SH-SY5Y (cell line): Measurements from ENCODE around the gene CSMD2.

ENCODE experiments used
- GATA2 ChIP-seq: IDR thresholded peaks from 2 replicates; pipeline ENCODE4 v1.6.1; 2011; ENCODE audit warnings: mild to moderate bottlenecking, low read depth, low read length
- GATA3 ChIP-seq: IDR thresholded peaks from 2 replicates; pipeline ENCODE4 v1.6.1; 2011; ENCODE audit warnings: low read depth, mild to moderate bottlenecking, low read length, moderate library complexity

Gene CSMD2

DNA sequence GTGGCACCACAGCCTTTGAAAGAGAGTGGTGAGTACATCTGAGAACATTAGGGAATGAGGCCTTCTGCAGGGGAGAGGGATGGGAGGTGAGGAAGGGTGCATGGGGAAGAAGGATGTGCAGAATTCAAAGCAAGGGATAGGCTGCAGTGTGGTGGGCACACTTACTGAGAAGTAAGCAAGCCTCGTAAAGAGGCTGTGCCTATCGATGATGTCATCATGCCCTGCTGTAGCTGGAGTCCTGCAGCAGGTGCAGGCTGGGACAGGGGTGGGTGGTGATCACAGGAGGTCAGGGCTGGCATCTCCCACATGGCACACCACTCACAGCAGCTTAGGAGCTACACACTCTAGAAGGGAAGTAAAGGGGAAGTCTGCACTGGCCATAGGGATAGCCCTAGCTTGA is 676.4 kb downstream of the CSMD2 start:
- TF ChIP-seq GATA2: no peak
- TF ChIP-seq GATA3: no peak

DNA sequence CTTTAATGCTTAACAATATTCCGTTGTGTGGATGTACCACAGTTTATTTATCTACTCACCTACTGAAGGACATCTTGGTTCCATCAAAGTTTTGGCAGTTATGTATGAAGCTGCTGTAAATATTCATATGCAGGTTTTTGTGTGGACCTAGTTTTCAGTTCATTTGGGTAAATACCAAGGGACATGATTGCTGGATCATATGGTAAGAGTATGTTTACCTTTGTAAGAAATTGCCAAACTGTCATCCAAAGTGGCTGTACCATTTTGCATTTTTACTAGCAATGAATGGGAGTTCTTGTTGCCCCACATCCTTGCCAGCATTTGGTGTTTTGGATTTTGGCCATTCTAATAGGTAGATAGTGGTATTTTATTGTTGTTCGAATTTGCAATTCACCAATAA is 682.6 kb downstream of the CSMD2 start:
- TF ChIP-seq GATA3: no peak
- no peak for TF ChIP-seq GATA2

DNA sequence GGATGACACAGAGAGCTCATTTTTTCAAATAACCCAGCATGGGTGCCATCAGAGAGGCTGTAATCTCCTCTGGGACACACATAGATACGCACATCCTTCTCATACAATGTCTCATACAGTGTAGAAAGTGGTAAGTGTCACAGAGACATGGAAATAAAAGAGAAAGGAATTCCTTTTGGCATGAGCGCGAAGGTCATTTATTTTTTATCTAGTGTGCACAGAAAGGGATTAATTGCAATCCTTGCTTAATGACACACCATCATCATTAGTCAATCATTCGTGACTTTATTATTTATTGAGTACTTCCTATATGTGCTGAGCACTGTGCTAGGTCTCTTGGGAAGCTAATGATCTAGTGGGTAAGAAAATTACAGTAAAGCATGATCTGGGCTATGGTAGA is 687.6 kb downstream of the CSMD2 start:
- TF ChIP-seq GATA2: no peak
- no peak for TF ChIP-seq GATA3

DNA sequence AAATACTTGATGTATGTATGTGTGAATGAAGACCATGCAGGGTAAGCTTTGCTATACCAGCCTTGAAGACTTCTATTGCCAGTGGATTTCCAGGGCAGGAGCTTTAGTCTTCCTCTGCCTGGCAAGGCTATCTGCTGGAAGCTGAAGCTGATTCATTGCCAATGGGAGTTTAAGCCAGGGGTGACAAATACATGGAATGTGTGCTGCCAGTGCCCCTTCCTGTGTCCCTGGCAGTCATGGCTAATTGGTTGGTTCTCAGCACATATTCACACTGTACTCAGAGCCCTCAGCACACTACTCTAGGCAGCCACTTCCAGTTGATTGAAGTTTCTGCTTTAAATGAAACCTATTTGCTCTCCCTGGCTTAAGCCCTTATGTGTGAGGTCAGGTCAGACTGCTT is 691.1 kb downstream of the CSMD2 start:
- TF ChIP-seq GATA2 (no peak), GATA3 (no peak)

DNA sequence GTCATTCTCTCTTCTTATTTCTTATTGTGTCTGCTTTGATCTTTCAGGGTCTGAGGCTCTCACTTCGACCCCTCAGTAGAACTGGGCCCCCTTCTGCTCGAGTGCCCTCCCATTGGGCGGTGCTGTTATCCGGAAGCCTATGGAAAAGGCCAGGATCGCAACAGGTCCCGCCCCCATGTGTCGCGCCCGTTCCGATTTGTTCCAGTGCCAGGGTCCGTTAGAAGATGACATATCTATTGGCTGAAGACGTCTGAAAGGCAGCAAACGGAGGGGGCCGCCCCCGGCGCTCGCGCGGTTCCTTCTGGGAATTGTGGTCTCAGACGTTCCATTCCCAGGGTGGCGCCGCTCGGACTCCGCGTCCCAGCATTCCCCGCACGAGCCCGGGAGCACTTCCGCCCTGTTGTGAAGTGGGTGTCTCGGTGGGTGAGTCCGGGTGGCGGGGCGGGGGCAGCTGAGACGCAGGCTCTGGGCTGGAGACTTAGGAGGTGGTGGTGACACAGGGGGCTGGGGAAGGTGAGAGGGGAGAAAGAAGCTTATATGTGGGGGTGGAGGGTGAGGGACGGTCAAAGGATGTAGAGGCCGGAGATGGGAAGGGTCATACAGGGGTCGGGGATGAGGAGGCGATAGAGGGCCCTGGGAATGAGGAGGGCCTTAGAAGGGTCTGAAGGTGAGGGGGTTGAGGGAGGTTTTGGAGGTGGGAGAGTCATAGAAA is 692.6 kb downstream of the CSMD2 start, which contains the start of gene ZSCAN20:
ZSCAN20 (plus strand) TSS at position 377 of the 712 bp plus-strand sequence. CDS start 6,644 bp downstream, outside the sequence.
- TF ChIP-seq GATA2 (no peak), GATA3 (no peak)

DNA sequence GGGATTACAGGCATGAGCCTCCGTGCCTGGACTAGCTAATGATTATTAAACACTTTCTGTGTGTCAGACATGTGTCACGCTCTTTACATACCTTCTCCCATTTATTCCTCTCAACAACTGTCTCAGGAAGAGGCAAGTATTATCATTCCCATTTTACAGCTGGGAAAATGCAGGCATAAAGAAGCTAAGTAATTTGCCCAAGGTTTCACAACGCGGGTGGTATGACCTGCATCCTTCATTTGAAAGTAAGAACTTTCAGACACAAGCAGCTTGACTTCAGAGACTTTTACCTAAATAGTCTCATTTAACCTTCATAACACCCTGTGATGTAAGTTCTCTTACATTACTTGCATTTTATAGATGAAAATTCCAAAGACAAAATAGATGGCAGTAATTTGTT is 693.6 kb downstream of the CSMD2 start:
- no peak for TF ChIP-seq GATA3
- TF ChIP-seq GATA2: no peak

DNA sequence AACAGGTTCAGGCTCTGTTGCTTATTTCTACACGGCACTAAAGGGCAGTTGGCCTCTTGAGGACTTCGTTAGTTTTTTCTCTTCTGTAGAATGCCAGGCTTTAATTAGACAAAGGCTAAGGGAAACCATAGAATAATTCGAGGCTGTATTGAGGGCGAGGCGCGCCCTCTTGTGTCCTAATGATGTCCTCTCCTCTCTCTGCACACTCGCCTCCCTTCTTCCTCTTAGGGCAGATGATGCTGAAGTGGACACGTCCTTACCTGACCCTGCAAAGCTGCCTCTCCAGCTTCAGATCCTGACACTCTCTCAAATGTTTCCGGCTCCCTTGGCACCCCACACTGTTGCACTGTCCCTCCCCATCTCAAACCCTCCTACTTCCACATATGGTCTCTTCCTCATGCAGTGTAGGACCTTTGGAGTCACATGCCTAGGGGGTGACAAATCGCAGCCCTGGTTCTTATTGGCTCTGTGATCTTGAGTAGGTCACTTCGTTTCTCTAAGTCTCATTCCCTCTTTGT is 694.5 kb downstream of the CSMD2 start:
- no peak for TF ChIP-seq GATA3
- TF ChIP-seq GATA2: no peak

DNA sequence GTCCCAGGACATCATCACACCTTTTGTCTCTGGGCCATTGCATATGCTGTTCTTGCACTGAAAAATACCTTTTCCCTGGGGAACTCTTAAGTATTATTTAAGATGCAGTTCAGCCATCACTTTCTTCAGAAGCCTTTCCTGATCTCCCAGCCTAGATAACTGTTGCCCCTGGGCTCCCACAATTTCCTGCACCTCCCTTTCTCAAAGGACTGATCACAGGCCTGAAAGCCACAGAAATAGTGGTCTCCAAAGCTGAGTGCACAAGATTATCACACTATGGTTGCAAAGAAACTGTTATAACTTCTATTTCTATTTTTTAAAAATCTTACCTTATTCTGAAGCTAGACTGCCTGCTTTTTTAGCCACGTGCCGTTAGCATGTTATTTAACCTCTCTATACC is 695.3 kb downstream of the CSMD2 start:
- TF ChIP-seq GATA2: no peak
- TF ChIP-seq GATA3: no peak

DNA sequence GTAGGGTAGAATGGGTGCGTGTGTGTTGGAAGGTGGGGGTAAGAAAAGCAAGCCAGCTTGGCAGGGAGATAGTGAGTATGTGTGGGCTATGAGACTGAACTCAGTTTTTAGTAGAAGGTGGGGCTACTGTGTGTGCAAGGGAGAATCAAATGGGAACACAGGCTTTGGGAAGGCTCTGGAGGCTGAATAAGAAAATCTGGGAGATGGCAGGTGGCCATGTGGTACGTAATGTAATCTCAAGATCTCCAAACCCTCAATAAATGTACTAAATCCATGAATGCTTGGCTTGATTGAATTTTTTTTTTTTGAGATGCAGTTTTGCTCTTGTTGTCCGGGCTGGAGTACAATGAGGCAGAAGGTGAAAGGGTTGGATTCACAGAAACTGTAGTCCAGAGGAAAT is 696.1 kb downstream of the CSMD2 start:
- TF ChIP-seq GATA2 (peak; percentile 51), GATA3 (no peak)

DNA sequence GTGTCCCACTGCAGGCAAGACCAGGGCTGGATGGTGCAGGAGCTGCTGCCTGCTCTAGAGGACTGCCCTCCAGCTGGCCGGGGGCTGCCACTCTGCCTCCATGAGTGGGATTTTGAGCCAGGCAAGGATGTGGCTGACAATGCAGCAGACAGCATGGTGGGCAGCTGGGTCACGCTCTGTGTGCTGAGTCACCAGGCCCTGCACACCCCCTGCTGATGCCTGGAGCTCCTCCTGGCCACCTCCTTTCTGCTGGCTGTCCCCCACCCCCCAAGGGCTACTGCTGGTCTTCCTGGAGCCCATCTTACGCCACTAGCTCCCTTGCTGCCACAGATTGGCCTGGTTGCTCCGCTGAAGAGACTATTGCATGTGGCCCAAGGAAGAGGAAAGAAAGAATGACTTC is 696.5 kb downstream of the CSMD2 start:
- TF ChIP-seq GATA2: no peak
- no peak for TF ChIP-seq GATA3

DNA sequence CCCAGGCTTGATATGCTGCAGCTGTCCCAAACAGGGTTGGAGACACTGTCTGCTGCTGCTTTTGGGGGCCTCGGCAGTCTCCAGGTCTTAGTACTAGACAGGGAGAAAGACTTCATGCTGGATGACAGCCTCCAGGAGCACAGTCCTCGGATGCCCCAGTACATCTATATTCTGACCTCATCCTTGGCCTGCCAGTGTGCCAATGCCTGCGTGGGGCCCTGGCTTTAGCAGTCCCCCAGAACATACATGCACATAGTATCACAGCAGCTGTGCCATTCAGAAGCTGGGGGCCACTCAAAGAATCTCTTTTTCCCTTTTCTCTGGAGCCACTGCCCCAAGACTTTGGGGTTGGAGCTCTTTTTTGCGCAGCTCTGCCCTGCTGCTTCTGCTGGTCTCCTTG is 697.0 kb downstream of the CSMD2 start:
- TF ChIP-seq GATA3: no peak
- TF ChIP-seq GATA2: no peak

DNA sequence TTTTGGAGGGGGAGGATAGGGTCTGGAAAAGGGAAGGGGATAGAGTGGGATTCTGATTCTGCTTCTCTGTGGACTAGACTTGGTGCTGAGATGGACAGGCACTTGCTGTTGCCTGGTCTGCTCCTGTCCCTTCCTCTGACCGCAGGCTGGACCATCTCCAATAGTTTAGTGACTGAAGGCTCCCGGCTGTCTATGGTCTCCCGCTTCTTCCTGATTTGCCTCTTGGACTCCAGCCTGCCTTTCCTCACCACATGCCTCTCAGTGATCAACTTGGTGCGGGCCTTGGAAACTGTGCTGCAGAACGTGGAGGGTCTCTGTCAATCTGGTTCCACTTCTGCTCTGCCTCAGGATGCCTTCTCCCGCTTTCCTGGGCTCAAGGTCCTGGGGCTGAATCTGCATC is 698.9 kb downstream of the CSMD2 start:
- TF ChIP-seq GATA2 (no peak), GATA3 (no peak)

DNA sequence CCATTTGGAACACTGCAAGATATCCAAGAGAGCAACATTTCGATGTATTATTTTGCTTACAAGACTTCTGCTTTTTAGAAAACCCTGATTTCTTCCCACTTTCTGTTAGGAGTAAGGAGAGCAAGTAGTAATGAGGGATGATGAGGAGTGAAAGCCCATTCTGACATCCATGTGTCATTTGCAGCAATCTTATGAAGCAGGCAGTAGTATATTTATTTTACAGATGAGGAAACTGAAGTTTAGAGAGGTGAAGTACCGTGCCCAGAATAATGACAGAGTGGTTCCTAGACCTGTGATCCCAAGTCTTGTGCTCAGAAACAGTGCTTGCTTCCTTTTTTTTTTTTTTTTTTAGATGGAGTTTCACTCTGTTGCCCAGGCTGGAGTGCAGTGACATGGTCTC is 699.7 kb downstream of the CSMD2 start:
- TF ChIP-seq GATA3 (no peak), GATA2 (no peak)

DNA sequence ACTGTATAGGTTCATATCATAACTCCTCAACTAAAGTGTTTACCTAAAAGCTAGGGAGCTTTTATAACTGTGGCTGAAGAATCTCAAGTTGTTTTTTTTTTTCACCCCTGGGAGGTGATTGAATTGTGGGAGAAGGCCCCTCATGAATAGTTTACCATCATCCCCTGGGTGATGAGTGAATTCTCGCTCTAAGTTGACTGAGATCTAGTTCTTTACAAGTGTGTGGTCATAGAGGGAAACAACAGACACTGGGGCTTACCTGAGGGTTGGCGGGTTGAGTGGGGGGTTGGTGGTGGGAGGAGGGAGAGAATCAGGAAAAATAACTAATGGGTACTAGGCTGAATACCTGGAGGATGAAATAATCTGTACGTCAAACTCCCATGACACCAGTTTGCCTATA is 700.5 kb downstream of the CSMD2 start:
- TF ChIP-seq GATA3 (no peak), GATA2 (no peak)
